GM19467 (cell line): ENCODE measurements around the gene ZNF679.
"Not testable (repeated sequence)": the region's sequence is repeated elsewhere in the genome, so short reads cannot be mapped to it uniquely, and the experiment has no call there.

Experiments
- ATAC-seq: cut with Tn5 transposase; IDR thresholded peaks from one replicate; pipeline ENCODE4 v1.9.1; 2021; ENCODE audit warnings: mild to moderate bottlenecking, moderate library complexity; ENCODE audit not compliant: unreplicated experiment

The ZNF679 gene

DNA sequence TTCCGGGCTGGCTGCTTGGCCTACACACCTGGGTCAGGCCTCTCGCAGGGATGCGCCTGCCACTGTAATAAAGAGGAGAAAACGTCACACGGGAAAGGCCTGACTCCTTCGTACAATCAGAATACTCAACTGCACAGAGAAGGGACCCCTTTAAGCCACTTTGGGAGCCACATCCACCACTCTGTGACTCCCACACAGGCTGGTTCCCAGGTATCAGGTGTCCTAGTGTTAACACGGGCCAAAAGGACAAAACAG, 79.7 kb downstream of the ZNF679 start:
- no peak for ATAC-seq

DNA sequence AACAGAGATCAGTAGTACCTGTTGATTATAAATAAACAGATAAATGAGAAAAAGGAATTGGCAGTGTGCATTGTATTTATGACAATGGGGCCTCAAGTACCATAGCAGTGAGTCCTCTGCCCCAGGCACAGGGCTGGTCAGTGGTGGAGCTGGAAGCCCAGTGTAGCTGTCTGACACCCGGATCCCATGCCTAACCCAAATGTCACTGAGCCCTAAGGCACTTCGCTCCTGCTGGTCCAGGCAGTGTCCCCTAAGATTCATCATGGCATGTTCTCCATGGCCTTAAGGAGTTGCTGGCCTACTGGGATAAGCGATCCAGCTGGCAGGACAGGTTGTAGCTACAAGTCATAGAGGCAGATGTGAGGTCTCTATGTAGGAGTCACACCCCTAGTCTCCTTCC, 82.2 kb downstream of the ZNF679 start:
- ATAC-seq, result no peak

DNA sequence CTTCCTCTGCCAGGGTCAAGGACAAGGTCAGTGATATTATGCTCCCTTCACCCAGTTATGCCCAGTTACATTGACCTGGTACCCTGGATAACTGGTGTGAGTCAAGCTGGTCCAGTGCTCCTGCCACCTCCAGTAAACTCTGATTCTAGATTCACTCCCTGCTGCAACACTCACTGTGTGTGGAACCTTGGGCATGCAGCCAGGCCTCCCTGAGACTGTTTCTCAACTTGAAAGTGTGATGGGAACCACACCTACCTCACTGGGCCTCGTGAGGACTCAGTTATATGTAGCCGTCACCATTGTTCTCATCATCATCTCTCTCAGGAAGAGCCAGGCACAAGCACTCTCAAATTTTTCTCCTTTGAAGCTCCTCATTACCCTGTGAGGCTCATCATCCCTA, 84.6 kb downstream of the ZNF679 start:
- no peak for ATAC-seq

DNA sequence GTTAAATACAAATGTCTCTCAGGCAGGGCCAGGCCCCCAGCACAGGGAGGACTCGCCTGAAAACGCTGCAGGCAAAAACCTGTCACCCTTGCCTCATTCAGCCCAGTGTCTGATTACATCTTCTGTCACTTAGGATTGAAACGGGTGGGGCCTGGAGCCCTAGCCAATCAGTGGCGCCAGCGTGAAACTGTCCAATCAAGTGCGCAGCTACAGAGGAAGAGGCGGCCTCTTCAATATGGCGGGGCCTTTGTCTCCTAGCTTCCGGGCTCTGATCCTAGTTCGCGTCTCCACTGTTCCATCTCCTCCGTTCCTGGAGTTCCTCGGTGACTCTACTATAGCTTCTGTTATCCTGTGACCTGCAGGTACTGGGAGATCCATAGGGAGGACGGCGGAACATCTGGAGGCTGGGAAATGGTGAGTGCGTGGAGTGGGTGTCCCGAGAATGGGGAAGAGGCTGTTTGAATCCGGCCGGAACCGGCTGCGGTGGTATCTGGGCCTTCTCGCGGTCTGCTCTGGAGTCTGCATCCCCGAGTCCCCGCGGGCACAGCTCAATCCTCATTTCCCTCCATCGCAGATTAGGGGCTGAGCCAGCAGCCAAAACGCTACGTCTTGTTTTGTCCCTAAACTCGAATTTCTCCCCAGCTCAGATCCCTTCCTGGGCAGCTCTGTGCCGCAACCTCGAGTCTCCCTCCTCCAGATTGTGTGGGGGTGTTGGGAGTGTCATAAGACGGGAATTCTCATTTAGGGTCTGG, 85.6 kb downstream of the ZNF679 start, which contains the start of gene ZNF736:
Gene ZNF736 (plus strand): TSS at position 222 of the 752 bp plus-strand sequence. CDS start 190 bp downstream, at position 412.
- ATAC-seq, result peak; percentile 100

DNA sequence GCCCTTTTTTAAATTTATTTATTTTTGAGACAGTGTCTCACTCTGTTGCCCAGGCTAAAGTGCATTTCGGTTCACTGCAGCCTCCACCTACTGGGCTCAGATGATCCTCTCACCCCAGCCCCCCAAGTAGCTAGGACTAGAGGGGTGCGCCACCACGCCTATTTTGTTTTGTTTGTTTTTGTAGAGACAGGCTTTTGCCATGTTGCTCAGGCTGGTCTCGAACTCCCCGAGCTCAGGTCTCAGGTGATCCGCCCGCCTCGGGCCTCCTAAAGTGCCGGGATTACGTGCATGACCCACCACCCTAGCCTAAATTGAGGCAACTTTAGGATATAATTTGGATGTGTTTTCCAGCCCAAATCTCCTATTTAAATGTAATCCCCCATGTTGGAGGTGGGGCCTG, 86.3 kb downstream of the ZNF679 start:
- no peak for ATAC-seq

DNA sequence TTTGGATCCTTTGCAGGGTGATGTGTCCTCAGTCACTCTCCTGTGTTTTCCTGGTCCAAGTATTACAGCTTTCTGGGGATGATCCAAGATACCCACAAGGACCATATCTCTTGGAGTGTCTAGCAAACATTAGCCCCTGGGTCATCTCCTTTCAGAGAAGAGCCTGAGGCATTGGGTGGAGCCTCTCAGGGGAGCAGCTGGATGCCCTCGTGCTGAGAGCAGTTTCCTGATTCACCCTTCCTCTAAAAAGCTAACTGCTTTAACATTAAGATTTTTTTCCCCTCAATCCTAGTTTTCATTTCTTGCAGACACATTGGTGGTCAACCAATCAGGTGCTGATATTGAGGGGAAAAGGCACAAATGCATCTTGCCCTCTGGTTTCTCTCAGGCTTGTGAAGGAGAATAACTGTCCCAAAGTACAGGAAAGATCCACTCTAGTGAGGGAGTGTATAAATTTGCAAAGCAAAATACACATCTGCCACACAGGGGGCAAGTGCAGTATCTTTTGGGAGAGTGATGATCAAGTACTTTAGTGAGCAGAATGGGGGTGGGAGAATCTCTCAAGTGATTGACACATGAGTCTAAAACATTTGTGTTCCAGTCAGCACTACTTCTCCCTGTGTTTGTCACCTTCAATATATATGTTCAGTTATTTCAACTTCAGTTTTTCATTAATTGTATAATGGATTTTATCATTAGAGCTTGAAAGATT, 87.9 kb downstream of the ZNF679 start:
- not testable (repeated sequence) for ATAC-seq
